ENCODE measurements around the gene NID1. TPM values are rescaled to one million over a fixed set of nuclear protein-coding genes. Genes with fewer than 3 reads are reported as not detected.

NID1 gene
- total RNA-seq, 6 experiments from 2014 or later = 45.7 to 67.1 (median 59.1) TPM

DNA sequence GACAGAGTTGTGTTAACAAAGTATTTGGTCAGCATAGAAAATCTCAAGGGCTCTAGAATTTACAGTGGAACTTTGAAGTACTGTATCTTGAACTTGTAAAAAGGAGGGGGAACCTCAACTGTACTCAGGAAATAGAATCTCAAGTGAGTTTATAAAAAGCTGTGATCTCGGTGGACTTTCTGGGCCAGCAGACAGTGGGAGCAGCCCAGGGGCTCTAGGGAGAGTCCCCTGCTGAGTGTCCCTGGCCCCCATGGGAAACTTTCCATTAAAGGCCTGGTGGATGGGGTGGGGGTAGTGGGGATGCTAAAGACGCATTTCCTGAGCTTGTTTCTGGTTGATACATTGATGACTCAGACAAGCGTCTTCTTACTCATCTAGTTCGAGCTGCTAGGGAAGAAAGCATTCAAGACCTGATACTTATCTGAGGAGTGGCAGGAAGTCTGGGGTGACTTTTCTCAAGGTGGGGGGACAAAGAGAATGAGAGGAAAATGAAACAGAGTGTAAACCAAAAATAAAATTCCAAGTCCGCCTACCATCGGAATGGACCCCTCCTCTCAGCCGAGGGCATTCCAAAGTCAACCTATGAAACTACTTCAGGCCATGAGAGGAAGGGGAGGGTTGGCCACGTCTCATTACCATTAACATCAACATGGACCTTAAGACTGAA lies 65.5 kb downstream of the NID1 start:
- H3K27ac ChIP-seq = no peak overlapping the region
- ATAC-seq (peak in 3 of 4 donors; percentile 34 to 54 (median 37)), DNase-seq (no peak)
- WGBS (ENCODE audit: insufficient coverage, low coverage, low lambda C conversion rate, missing lambda C conversion rate) = 57% methylated on average over 8 of the region's 8 CpGs
- H3K9me3 ChIP-seq = no peaks in the 10 kb centered on the region
- intact Hi-C loops (cut with DNase I) = no loop called here
- H3K4me3 ChIP-seq = no peak overlapping the region
- H3K27me3 ChIP-seq = no peaks in the 10 kb centered on the region
- peaks cover 0 to 7% (median 3%) of the 10 kb centered on the region in 4 donors for H3K36me3 ChIP-seq
- no peak for TF ChIP-seq POLR2A (IDR thresholded peaks at IDR 0.05)
- TF ChIP-seq, protein P1, sequence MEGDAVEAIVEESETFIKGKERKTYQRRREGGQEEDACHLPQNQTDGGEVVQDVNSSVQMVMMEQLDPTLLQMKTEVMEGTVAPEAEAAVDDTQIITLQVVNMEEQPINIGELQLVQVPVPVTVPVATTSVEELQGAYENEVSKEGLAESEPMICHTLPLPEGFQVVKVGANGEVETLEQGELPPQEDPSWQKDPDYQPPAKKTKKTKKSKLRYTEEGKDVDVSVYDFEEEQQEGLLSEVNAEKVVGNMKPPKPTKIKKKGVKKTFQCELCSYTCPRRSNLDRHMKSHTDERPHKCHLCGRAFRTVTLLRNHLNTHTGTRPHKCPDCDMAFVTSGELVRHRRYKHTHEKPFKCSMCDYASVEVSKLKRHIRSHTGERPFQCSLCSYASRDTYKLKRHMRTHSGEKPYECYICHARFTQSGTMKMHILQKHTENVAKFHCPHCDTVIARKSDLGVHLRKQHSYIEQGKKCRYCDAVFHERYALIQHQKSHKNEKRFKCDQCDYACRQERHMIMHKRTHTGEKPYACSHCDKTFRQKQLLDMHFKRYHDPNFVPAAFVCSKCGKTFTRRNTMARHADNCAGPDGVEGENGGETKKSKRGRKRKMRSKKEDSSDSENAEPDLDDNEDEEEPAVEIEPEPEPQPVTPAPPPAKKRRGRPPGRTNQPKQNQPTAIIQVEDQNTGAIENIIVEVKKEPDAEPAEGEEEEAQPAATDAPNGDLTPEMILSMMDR (IDR thresholded peaks at IDR 0.05) = no peak
- H3K4me1 ChIP-seq = no peaks in the 10 kb centered on the region

DNA sequence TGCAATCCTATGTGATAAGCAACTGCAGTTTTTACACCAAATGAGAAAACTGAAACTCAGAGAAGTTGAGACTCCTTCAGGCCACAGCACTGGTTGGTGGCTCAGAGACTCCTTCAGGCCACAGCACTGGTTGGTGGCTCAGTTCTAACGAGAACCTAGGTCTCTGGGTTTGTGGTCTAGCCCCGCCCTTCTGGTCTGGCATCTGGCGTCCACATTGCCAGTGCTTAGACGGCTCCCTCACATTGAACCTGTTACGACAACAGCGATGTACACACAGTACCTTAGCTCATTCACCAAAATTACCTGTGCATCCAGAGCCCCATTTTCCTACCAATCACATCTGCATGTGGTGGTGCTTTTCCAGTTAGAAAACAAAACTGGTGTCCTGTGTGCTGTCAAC lies 66.1 kb downstream of the NID1 start:
- no peak for TF ChIP-seq POLR2A (IDR thresholded peaks at IDR 0.05)
- TF ChIP-seq, protein P1 (IDR thresholded peaks at IDR 0.05) = no peak
- H3K27ac ChIP-seq = no peak overlapping the region
- no peaks in the 10 kb centered on the region for H3K4me1 ChIP-seq
- peak in 1 of 4 donors; percentile 30 for ATAC-seq
- DNase-seq = no peak
- intact Hi-C loops (cut with DNase I) = no loop called here
- WGBS (ENCODE audit: insufficient coverage, low coverage, low lambda C conversion rate, missing lambda C conversion rate) = 94% methylated on average over 6 of the region's 6 CpGs
- H3K9me3 ChIP-seq = no peaks in the 10 kb centered on the region
- no peak overlapping the region for H3K4me3 ChIP-seq
- no peaks in the 10 kb centered on the region for H3K27me3 ChIP-seq
- peaks cover 0 to 8% (median 4%) of the 10 kb centered on the region in 4 donors for H3K36me3 ChIP-seq

DNA sequence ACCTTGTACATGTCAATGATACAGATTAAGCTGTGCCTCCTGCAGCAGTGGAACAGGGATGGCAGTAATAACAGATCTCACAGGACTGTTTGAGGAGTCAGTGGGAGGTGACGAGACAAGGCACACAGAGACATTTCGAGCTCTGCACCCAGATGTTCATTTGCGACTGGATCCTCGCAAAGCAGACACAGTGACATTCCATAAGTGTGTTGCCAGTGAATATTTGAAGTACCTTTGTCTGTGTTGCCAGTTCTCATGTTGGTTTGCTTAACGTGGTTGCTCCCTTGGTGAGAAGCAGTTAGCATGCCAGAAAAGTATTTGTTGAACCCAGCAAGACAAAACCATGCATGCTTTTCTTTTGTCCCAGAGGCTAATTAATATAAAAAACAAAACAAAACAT lies 67.0 kb downstream of the NID1 start:
- Histone ChIP-seq H3K27me3 (no peaks in the 10 kb centered on the region), H3K27ac (no peak overlapping the region), H3K9me3 (no peaks in the 10 kb centered on the region), H3K4me3 (no peak overlapping the region), H3K36me3 (peaks cover 0 to 17% (median 5%) of the 10 kb centered on the region in 4 donors), H3K4me1 (no peaks in the 10 kb centered on the region)
- TF ChIP-seq, protein P1 (IDR thresholded peaks at IDR 0.05) = no peak
- TF ChIP-seq POLR2A (IDR thresholded peaks at IDR 0.05) = no peak
- intact Hi-C loops (cut with DNase I) = no loop called here
- no peak for ATAC-seq
- no peak for DNase-seq
- 82% methylated on average over 3 of the region's 5 CpGs for WGBS (ENCODE audit: insufficient coverage, low coverage, low lambda C conversion rate, missing lambda C conversion rate)

DNA sequence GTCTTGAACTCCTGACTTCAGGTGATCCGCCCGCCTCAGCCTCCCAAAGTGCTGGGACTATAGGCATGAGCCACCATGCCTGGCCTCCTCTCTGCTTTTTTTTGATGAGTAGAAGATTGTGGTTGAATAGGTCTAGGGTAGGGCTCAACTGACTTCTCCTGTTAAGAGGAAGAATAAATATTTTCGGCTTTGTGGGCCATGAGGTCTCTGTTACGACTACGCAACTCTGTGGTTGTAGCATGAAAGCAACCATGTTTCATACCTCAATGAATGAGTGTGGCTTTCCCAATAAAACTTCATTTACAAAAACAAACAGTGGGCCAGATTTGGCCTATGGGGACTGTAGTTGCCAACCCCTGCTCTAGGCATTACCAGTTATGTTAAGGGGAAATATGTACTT lies 67.8 kb downstream of the NID1 start:
- intact Hi-C loops (cut with DNase I) = no loop called here
- Histone ChIP-seq H3K9me3 (no peaks in the 10 kb centered on the region), H3K27me3 (no peaks in the 10 kb centered on the region), H3K4me1 (no peaks in the 10 kb centered on the region), H3K27ac (no peak overlapping the region), H3K36me3 (peaks cover 0 to 26% (median 5%) of the 10 kb centered on the region in 4 donors), H3K4me3 (no peak overlapping the region)
- 86% methylated on average over 3 of the region's 5 CpGs for WGBS (ENCODE audit: insufficient coverage, low coverage, low lambda C conversion rate, missing lambda C conversion rate)
- ATAC-seq = no peak
- TF ChIP-seq, protein P1 (IDR thresholded peaks at IDR 0.05) = no peak
- no peak for TF ChIP-seq POLR2A (IDR thresholded peaks at IDR 0.05)
- DNase-seq = no peak
